Tibial nerve (tissue), 4 donors: ENCODE data around the gene ANXA6. TPM values are rescaled to one million over a fixed set of nuclear protein-coding genes. Genes with fewer than 3 reads are reported as not detected.

Experiments
- DNase-seq, 2 donors: peaks; one replicate each; pipeline ENCODE4 v3.0.0-alpha.2; 2019; ENCODE audit warnings: low spot score in 2 of 2
- H3K27ac ChIP-seq, 4 donors: fragments of 200-600 bp; sonication (generic) in 3 of 4; one replicate each; pipeline ENCODE4 v1.5.1; 2017 to 2019; ENCODE audit warnings: mild to moderate bottlenecking in 1 of 4
- H3K27me3 ChIP-seq, 2 donors: fragments of 200-600 bp; sonication (generic) in 1 of 2; one replicate each; pipeline versions ENCODE4 v1.5.1 to v1.6.0; 2017 to 2019
- H3K36me3 ChIP-seq, 3 donors: fragments of 200-600 bp; sonication (generic); one replicate each; pipeline ENCODE4 v1.5.1; 2018 to 2019
- H3K4me1 ChIP-seq, 4 donors: fragments of 200-600 bp; sonication (generic) in 3 of 4; one replicate each; pipeline ENCODE4 v1.5.1; 2017 to 2019
- H3K4me3 ChIP-seq, 4 donors: fragments of 200-600 bp; sonication (generic) in 3 of 4; one replicate each; pipeline ENCODE4 v1.5.1; 2017 to 2019; ENCODE audit warnings: mild to moderate bottlenecking in 1 of 4, moderate library complexity in 1 of 4
- H3K9me3 ChIP-seq, 4 donors: fragments of 200-600 bp; sonication (generic) in 3 of 4; one replicate each; pipeline ENCODE4 v1.5.1; 2017 to 2019
- CTCF ChIP-seq, 5 experiments: fragments of 200-600 bp in 3 of 5; fragments of 450-650 bp in 2 of 5; sonication (generic) in 3 of 5; IDR thresholded peaks; one replicate each; pipeline ENCODE4 v1.5.1; 2016 to 2019; ENCODE audit warnings: antibody characterized with exemption in 5 of 5, mild to moderate bottlenecking in 3 of 5, moderate library complexity in 2 of 5
- EP300 ChIP-seq, 2 donors: sonication (generic); formaldehyde crosslinking; IDR thresholded peaks; one replicate each; pipeline ENCODE4 v1.6.1; 2017; ENCODE audit warnings: antibody characterized with exemption in 2 of 2, mild to moderate bottlenecking in 1 of 2
- POLR2A ChIP-seq, 2 donors: fragments of 450-650 bp; IDR thresholded peaks; one replicate each; pipeline ENCODE4 v1.6.1; 2017; ENCODE audit warnings: antibody characterized with exemption in 2 of 2, mild to moderate bottlenecking in 2 of 2, moderate library complexity in 2 of 2
- WGBS, 2 donors: methylation state at CpG; one replicate each; pipeline ENCODE4 v1.1.5; 2018; 5-methylcytosine and 5-hydroxymethylcytosine counted together
- total RNA-seq, 4 donors: library from RNA; depleted of rRNA; stranded (reverse); fragments of >200 nt; gene quantifications; one replicate each; pipeline ENCODE4 v1.1.0, GENCODE V29; 2016

Gene ANXA6
- total RNA-seq, 4 donors from 2014 or later, result 168 to 282 (median 181) TPM

- 64 to 68% methylated on average over 6 of the region's 6 CpGs for WGBS, 2 donors
- no peaks in the 10 kb centered on the region for H3K9me3 ChIP-seq
- H3K27me3 ChIP-seq, result no peaks in the 10 kb centered on the region
- H3K36me3 ChIP-seq, result peaks cover 0 to 96% (median 18%) of the 10 kb centered on the region in 3 donors
- H3K4me3 ChIP-seq, result no peak overlapping the region
- TF ChIP-seq EP300 (IDR thresholded peaks at IDR 0.05), result peak in 1 of 2 donors; percentile 32
- peak; percentile 70 to 91 (median 80) for TF ChIP-seq CTCF (IDR thresholded peaks at IDR 0.05)
- no peak for TF ChIP-seq POLR2A (IDR thresholded peaks at IDR 0.05)
- peak overlapping the region in 3 of 4 donors; percentile 36 to 70 (median 55) for H3K27ac ChIP-seq
- peaks cover 0 to 35% (median 8%) of the 10 kb centered on the region in 4 donors for H3K4me1 ChIP-seq
- DNase-seq, result peak; percentile 71 to 87
Measured at GRCh38 chr5:151051066-151051930, 106.3 kb downstream of the ANXA6 start.

Other genes with a start within 250 kb of the ANXA6 start
- 1,000 to 10,000 TPM; 3,864 to 9,036 (median 5,113) TPM for gene GPX3, start 137.2 kb downstream of the ANXA6 start, total RNA-seq
- 100 to 1,000 TPM in 1 of 4 donors, 10 to 100 TPM in 3; 91.2 to 108 (median 94.3) TPM for gene TNIP1, start 76.7 kb downstream of the ANXA6 start, total RNA-seq
- 100 to 1,000 TPM in 3 of 4 donors, 10 to 100 TPM in 1; 95.6 to 201 (median 112) TPM for gene CCDC69, start 66.3 kb upstream of the ANXA6 start, total RNA-seq
- 10 to 100 TPM; 30.3 to 37.5 (median 33.7) TPM for gene GM2A, start 95.4 kb upstream of the ANXA6 start, total RNA-seq
- gene SLC36A3, start 146.0 kb upstream of the ANXA6 start, total RNA-seq, result not detected
- gene SLC36A2, start 189.8 kb upstream of the ANXA6 start, total RNA-seq, result 10 to 100 TPM in 2 of 4 donors, 1 to 10 TPM in 2; 7.5 to 22.9 (median 10.6) TPM